H54 (cell line): Measurements from ENCODE around the gene EBF3.

Experiments
- DNase-seq: peaks from one replicate; pipeline ENCODE4 v3.0.0; 2011; ENCODE audit warnings: low spot score, mixed read lengths; ENCODE audit not compliant: insufficient read length
- FAIRE-seq: peaks from 3 replicates; lab custom pipeline; 2011; peaks lifted over from hg19 to GRCh38; lab: Jason Lieb, UNC
- POLR2A ChIP-seq: IDR thresholded peaks from 2 replicates; pipeline ENCODE4 v1.6.1; 2011; ENCODE audit warnings: low read depth, mild to moderate bottlenecking, low read length

The EBF3 gene

DNA sequence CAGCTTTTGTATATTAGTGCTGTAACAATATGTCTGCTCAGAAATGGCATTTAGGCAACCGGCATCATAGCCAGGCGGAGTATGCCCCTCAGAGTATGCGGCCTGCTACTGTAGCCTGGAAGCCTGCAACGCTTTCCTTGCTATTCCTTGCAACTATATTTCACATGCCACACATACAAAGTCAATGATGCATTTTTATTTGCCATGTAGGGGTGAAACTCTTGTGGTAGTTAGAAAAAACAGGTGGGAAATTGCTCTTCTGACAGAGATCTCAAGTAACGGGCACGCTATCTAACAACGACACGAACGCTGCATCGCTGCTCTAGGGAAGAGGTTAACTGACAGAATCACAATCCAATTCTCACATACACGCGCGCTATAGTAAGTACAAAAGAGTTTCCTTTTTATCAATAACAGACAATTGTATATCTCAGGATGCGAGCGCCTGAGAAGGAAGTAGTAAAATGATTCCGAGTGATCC, 5.9 kb downstream of the EBF3 start:
- no peak for TF ChIP-seq POLR2A
- FAIRE-seq (no peak), DNase-seq (no peak)

DNA sequence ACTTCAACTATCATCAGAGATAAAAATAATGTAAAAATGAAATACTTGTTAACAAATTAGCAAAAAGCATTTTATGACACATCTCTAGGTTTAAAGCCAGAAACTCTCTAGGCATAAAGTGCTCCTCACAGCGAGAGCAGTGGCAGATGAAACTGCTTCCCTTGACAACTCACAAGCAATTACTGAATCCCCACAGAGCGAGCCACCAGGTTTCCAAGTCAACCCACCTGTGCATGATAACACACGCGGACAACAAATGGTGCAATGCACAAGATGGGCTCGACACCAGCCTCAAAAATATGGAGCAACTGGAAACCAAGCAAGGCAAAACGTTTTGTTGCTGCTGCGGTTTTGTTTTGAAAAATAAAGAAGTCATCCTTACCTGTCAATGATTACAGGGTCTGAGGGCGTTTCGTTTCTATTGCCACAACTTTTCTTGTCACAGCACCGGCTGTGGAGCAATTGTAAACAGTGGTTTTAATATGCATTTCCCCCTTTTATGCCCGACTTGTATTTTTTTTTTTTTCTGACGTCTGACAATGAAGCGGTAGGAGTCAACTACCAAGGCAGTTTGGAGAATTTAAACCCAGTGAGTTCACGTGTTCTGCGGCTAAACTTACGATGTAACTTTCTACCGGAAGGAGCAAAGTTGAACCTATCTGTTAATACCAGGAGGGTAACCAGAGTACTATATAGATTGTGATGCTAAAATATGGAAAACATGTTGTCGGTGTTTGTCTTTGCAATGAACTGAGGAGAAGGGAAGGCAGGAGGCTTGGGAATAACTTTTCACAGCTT, 7.0 kb downstream of the EBF3 start:
- no peak for DNase-seq
- FAIRE-seq: no peak
- TF ChIP-seq POLR2A: no peak

DNA sequence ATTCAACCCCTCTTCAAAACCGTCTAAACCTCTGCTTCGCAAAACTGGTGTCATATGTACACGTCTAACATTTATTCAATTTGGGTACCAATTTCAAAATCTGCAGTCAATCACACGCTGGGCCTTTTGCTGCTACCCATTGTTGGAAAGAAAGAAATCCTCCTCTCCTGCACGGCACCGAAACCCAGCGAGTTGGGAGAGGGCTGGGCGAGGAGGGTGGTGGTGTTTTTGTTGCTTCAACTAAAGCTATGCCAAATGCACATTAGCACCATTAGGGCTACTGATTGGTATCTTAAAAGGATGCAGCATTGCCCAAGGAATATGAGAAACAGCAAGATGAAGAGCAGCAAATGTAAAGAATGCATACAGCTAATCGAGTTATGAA, 7.8 kb downstream of the EBF3 start:
- no peak for TF ChIP-seq POLR2A
- FAIRE-seq: no peak
- no peak for DNase-seq

GRCh38 chr10:129955601-129956285, 8.3 kb downstream of the EBF3 start:
- DNase-seq: no peak
- FAIRE-seq: no peak
- no peak for TF ChIP-seq POLR2A

DNA sequence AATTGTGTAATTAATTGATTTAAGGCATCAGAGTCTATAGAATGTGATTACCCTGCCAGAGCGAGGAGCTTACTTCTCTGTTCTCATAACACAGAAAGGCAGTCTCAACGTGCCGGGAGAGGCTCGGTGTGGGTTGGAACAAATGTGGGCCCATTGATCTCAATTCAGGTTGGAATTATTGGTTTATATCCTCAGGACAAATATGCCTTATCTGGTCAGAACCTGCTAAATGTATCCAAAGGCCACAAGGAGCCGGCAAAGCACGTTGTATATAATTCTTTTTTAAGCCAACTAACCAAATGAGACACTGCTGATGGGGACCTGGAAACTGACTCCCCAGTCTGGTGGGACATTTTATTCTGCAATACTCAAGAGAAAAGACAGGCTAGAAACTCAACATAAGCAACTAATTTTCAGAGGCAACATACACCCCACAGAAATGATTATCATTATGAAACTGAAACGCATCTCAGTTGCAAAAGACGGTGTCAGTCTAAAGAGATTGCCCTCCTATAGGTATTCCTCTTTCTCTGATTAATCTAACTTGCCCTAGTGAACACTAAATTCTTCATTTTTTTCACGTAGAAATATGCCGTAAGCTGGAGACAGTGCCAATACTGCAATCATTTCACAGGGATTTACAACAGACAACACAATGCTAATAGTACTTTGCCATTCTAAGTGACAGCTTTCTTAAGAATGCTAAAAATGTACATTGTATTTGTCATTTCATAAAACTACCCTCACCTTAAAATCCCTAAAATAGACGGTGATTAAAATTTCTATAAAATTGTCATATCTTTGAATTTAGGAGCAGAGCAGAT, 9.4 kb downstream of the EBF3 start:
- no peak for TF ChIP-seq POLR2A
- FAIRE-seq (no peak), DNase-seq (no peak)

GRCh38 chr10:129953119-129954051, 10.7 kb downstream of the EBF3 start:
- no peak for DNase-seq
- TF ChIP-seq POLR2A: no peak
- FAIRE-seq: no peak

DNA sequence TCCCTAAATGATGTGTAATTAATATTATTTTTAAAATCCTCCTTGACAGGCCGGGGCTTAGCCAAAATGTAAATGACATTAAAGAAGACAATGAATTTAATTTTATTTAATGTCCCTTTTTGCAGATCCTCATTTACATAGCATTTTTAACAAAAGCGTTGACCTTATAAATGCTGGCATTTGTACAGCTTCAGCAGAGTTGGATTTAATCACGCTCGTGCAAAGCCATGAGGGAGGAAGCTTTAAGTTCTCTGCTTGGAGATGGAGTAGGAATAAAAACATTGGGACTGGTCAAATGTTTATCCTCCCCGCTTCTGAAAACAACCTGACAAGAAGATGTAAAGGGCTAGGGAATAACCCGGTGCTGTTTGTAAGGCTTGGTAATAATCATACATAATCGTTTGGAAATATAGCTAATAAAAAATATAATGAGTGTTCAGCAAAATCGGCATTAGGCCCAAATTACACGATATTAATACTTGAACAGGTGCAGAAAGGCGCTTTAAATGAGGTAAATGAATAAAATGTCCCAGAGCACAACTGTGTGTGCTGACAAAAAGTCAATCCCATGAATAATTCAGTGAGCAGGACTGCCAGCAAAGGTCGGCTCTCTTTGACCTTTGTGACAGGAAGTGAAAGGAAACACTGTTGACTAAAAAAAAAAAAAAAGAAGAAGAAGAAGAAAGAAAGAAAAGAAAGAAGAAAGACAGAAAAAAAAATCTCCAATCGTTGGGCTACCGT, 11.5 kb downstream of the EBF3 start:
- FAIRE-seq (no peak), DNase-seq (no peak)
- no peak for TF ChIP-seq POLR2A

DNA sequence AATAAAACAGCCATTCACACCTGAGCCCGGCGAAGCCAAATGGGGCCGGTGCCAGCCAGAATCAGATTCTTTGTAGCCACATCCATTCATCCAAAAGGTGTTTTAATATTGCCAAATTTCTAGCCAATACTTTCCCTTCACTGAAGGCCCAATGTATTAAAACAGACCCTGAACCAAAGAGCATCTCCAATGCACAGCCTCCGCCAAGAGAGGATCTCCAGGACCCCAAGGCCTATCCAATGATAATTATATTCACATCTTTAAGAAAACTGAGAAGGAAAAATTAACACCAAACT, 12.2 kb downstream of the EBF3 start:
- DNase-seq (no peak), FAIRE-seq (no peak)
- no peak for TF ChIP-seq POLR2A

DNA sequence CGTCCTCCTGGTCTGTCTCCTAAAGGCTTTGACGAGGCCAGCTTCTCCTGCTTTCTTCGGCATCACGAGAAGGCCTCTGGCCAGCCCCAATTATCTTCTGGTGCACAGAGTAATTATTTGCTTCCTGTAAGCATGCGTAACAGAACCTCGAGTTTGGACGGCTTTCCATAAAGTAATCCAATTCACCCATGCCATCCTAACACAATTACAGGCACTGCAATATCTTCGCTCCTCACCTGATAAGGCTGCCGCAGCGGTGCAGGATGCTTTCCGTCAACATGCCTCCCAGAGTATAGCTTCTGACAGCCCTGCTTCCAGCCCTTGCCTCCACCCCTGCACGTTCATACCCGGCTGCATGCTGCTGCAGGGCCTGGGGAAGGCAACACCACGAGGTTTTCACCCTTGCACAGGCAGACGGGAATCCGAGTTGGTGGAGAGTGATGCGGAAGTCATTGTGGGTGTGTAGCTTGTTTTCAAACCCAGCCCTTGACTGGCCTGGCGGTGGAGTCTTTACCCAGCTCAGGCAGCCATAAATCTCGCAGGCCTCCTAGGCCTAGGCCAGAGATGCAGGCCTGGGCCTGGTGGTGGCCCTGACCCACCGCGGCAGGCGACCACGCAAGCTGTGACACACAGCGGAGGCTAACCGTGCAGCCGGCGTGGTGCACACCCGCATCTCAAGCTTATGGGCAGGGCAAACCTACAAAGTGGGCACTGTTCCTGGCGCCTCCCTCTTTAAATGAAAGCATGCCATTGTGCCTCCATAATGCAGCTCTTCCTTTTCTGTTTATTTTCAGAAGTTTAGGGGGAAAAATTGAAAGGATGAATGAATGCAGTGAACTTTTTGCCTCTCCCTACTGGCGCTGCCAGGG, 12.7 kb downstream of the EBF3 start:
- no peak for FAIRE-seq
- no peak for DNase-seq
- no peak for TF ChIP-seq POLR2A

DNA sequence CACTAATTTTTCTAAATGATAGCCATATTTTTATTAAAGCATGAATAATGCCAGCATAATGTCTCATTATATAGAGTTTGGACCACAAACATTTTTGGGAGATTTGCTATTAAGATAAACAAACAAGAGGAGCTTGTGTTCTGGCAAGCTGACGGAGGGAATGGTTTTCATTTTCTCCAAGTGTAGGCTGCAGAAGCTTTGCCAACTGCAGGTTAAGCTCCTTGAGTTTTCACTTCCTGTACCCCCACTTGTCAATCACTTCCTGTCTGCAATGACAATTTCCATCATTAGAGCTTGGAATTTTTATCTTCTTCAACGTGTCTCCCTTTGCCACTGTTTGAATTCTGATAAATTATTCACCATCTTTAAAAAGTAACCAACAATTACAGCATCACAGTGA, 13.4 kb downstream of the EBF3 start:
- no peak for TF ChIP-seq POLR2A
- FAIRE-seq: no peak
- no peak for DNase-seq

DNA sequence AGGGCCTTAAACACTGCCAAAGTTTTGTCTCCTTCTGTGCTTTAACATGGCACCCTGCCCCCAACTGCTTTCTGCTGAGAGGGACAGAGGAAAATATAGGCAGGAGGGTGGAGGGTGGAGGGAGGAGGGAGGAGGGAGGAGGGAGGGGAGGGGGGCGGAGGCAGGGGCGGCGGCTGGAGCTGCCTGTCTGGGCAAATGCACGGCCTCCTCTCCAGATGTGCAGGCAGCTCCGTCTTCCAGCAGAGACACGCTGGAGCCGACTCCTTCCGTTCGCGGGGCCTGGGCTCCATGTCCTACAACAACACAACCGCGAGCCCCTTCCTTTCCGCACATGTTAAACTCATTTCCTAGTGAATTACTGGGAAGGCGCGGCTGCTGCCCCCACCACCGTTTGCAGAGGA, 14.2 kb downstream of the EBF3 start:
- FAIRE-seq: no peak
- no peak for TF ChIP-seq POLR2A
- no peak for DNase-seq

DNA sequence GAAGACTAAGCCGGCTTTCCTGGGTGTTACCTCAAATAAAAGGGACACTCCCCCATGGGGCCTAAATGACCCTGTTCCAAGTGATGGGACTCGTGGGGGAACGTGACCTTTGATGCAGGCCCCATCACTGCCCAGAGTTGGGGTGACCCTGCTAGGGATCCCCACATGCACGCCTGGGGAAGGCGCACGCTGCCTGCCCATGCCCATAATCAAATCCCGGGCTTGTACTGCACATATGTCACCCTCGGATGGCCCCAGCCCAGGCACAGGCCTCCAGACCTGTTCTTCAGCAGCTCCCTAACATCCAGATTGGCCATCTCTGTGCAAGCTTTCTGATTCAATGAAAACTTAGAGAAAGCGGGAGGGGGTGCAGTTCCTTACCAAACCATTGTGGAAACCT, 14.7 kb downstream of the EBF3 start:
- DNase-seq (no peak), FAIRE-seq (no peak)
- no peak for TF ChIP-seq POLR2A
